Naive thymus-derived CD4-positive, alpha-beta T cell (primary cell): ENCODE data around the gene NANOS2. TPM values are rescaled to one million over a fixed set of nuclear protein-coding genes. Genes with fewer than 3 reads are reported as not detected.

ENCODE experiments used
- ATAC-seq: fragments of 150-1000 bp; cut with Tn5 transposase; 2 replicates; pipeline ENCODE4 v1.10.0; 2021; ENCODE audit warnings: mild to moderate bottlenecking, moderate library complexity
- CTCF ChIA-PET: fragments of 350-600 bp; sonication (Branson Sonifier 250); formaldehyde crosslinking; loops from one replicate; lab custom pipeline; 2021; ENCODE audit warnings: antibody characterized with exemption; lab: Charles Lee
- POLR2A ChIA-PET: fragments of 350-600 bp; sonication (Branson Sonifier 250); formaldehyde crosslinking; loops from one replicate; lab custom pipeline; 2021; ENCODE audit warnings: antibody characterized with exemption, inconsistent platforms; lab: Charles Lee
- DNase-seq, 9 donors: peaks; one replicate each; pipeline versions ENCODE4 v3.0.0 to v3.0.0-alpha.2; 2020 to 2022; ENCODE audit warnings: mixed read lengths in 1 of 9
- H3K27ac ChIP-seq: one replicate; pipeline ENCODE4 v1.7.0; 2013; ENCODE audit warnings: mild to moderate bottlenecking, low read depth, low read length, moderate library complexity
- H3K27me3 ChIP-seq, 2 donors: one replicate each; pipeline ENCODE4 v1.7.0; 2013; ENCODE audit warnings: low read length in 2 of 2, mild to moderate bottlenecking in 2 of 2, moderate library complexity in 2 of 2; ENCODE audit not compliant: control insufficient read depth in 2 of 2, insufficient read depth in 2 of 2
- H3K36me3 ChIP-seq, 3 experiments: 1 replicate in 2 of 3; 2 replicates in 1 of 3; pipeline ENCODE4 v1.7.0; 2013; ENCODE audit warnings: low read length in 3 of 3, mild to moderate bottlenecking in 3 of 3, moderate library complexity in 1 of 3; ENCODE audit not compliant: insufficient read depth in 3 of 3, control insufficient read depth in 2 of 3
- H3K4me1 ChIP-seq, 2 donors: one replicate each; pipeline ENCODE4 v1.7.0; 2013; ENCODE audit warnings: low read length in 2 of 2, mild to moderate bottlenecking in 2 of 2, moderate library complexity in 1 of 2; ENCODE audit not compliant: control insufficient read depth in 2 of 2, insufficient read depth in 2 of 2
- H3K4me3 ChIP-seq: 2 replicates; pipeline ENCODE4 v1.7.0; 2013; ENCODE audit warnings: mild to moderate bottlenecking, low read length
- H3K9me3 ChIP-seq, 3 experiments: 1 replicate in 2 of 3; 2 replicates in 1 of 3; pipeline ENCODE4 v1.7.0; 2013; ENCODE audit warnings: low read length in 3 of 3; ENCODE audit not compliant: control insufficient read depth in 2 of 3
- H3K27ac Mint-ChIP-seq, 9 donors: one replicate each; pipeline ENCODE4 v1.8.0; 2020 to 2022; ENCODE audit warnings: mixed read lengths in 9 of 9, mild to moderate bottlenecking in 8 of 9, moderate library complexity in 5 of 9, inconsistent platforms in 2 of 9
- H3K27me3 Mint-ChIP-seq, 5 donors: one replicate each; pipeline ENCODE4 v1.8.0; 2021 to 2022; ENCODE audit warnings: mixed read lengths in 5 of 5, mild to moderate bottlenecking in 1 of 5
- H3K36me3 Mint-ChIP-seq, 5 donors: one replicate each; pipeline ENCODE4 v1.8.0; 2020 to 2022; ENCODE audit warnings: mixed read lengths in 5 of 5, mild to moderate bottlenecking in 3 of 5, inconsistent platforms in 1 of 5
- H3K4me1 Mint-ChIP-seq, 7 donors: one replicate each; pipeline ENCODE4 v1.8.0; 2020 to 2022; ENCODE audit warnings: mixed read lengths in 7 of 7, mild to moderate bottlenecking in 3 of 7, inconsistent platforms in 1 of 7
- H3K4me3 Mint-ChIP-seq, 10 donors: one replicate each; pipeline ENCODE4 v1.8.0; 2020 to 2022; ENCODE audit warnings: mild to moderate bottlenecking in 10 of 10, mixed read lengths in 10 of 10, moderate library complexity in 6 of 10, inconsistent platforms in 2 of 10
- H3K9me3 Mint-ChIP-seq, 11 donors: one replicate each; pipeline ENCODE4 v1.8.0; 2020 to 2022; ENCODE audit warnings: mixed read lengths in 11 of 11, mild to moderate bottlenecking in 4 of 11, inconsistent platforms in 1 of 11, moderate library complexity in 1 of 11
- intact Hi-C, 2 donors: fragments of 100-400 bp; cut with micrococcal nuclease; formaldehyde crosslinking; loops; one replicate each; pipeline ENCODE4 v1.15.1; 2023
- polyA plus RNA-seq, 2 donors: library from polyadenylated mRNA; unstranded; fragments of 300-500 nt; fragmentation: Illumina TruSeq; gene quantifications; one replicate each; pipeline ENCODE4 v1.2.3, GENCODE V29; 2021
- total RNA-seq, 6 experiments: library from RNA in 5 of 6; stranded (reverse) in 5 of 6; gene quantifications; 1 replicate in 5 of 6; 2 replicates in 1 of 6; pipeline ENCODE4 v1.2.3 and lab custom pipeline; 2021 to 2026

The NANOS2 gene
- total RNA-seq (not detected), polyA plus RNA-seq (not detected), total RNA-seq (lab: John Stamatoyannopoulos, UW) (not detected)

DNA sequence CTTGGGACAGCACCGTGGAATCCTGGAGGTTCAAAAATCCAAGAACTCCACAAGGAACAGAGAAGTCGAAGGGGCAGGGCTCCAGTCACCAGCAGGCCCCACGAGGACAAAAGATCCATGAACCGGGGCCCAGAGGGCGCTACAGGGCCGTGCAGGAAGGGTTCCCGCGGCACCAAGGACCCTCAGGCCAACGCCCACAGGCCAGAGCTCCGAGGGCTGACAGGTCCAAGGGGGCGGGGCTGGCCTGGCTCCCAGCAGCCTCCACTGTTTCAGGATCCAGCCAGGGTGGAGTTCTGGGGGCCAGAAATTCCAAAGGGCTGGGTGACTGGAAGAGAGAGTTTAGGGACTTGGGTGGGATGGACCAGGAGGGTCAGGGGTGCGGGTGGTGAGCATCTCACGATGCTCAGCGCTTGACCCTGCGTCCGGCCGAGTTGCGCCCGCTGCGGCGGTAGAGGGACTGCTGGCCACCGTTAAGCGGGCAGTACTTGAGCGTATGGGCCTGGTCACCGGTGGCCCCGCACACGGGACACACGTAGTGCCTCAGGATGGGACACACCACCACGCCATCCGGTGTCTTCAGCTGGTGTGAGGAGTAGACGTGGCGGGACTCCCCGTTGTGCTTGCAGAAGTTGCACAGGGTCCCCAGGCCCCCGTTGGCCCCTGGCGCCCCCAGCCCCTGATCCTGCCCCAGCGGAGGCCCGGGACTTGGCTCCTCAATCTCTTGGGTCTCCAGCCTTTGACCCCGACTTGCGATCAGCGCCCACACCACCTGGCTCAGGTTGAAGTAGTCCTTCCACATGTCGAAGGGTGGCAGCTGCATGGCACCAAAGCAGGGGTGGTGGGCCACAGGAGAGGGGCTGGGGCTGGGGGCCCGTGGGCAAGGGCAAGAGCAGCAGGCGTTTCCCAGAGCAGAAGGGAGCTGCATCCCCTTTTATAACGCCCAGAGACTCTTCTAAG lies at the start of gene NANOS2:
TSS of gene NANOS2 (minus strand) at position 905 of the 957 bp plus-strand sequence. CDS start at position 820, 85 bp downstream.
- ATAC-seq (no peak), DNase-seq (no peak)
- intact Hi-C loops: no loop called here
- no peaks in the 10 kb centered on the region for H3K36me3 ChIP-seq
- no peak within 1 kb of the TSS for H3K4me3 ChIP-seq
- Mint-ChIP-seq H3K9me3 (no peaks in the 10 kb centered on the region), H3K27me3 (peaks cover 20 to 36% (median 26%) of the 10 kb centered on the region in 5 donors), H3K36me3 (no peaks in the 10 kb centered on the region), H3K27ac (peak within 1 kb of the TSS in 1 of 9 donors; percentile 29), H3K4me3 (no peak within 1 kb of the TSS), H3K4me1 (peaks cover 0 to 20% (median 0%) of the 10 kb centered on the region in 7 donors)
- ChIA-PET CTCF (interaction anchor here (0.6 kb wide), 1 partner anchor 340 kb away, joined by 3 read pairs; no protein-coding TSS in a partner anchor), POLR2A (no interaction called here)
- H3K27me3 ChIP-seq: no peaks in the 10 kb centered on the region
- no peak within 1 kb of the TSS for H3K27ac ChIP-seq
- H3K4me1 ChIP-seq: no peaks in the 10 kb centered on the region
- H3K9me3 ChIP-seq: no peaks in the 10 kb centered on the region

DNA sequence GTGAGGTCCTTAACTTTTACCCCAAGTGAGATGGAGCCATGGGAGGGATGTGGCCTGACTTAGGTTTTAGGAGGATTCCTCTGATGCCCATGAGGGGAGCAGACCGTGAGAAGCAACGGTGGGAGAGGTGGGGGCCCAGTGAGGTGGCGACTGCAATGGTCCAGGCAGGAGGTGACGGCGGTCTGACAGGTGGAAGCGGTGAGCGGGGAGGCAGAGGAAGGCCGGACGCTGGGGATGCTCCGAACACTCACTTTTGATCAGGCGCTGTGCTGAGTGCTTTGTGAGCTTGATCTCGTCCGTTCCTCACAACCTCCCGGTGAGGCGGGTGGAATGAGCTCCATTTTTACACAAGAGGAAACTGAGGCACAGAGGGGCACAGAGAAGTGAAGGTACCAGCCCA lies 47.4 kb upstream of the NANOS2 start:
- H3K4me3 Mint-ChIP-seq: no peak overlapping the region
- Histone ChIP-seq H3K4me1 (no peaks in the 10 kb centered on the region), H3K4me3 (no peak overlapping the region), H3K27ac (no peak overlapping the region), H3K9me3 (no peaks in the 10 kb centered on the region), H3K36me3 (no peaks in the 10 kb centered on the region), H3K27me3 (no peaks in the 10 kb centered on the region)
- intact Hi-C loops: no loop called here
- no peak for ATAC-seq
- CTCF ChIA-PET: interaction anchor here (0.6 kb wide), 2 partner anchors 18 to 461 kb away, joined by 3 read pairs; no protein-coding TSS in a partner anchor
- H3K9me3 Mint-ChIP-seq: peaks cover 0 to 8% (median 0%) of the 10 kb centered on the region in 11 donors
- peaks cover 41 to 70% (median 61%) of the 10 kb centered on the region in 5 donors for H3K27me3 Mint-ChIP-seq
- H3K4me1 Mint-ChIP-seq: peaks cover 0 to 6% (median 0%) of the 10 kb centered on the region in 7 donors
- no peak for DNase-seq
- POLR2A ChIA-PET: no interaction called here
- H3K27ac Mint-ChIP-seq: no peak overlapping the region
- peaks cover 0 to 9% (median 0%) of the 10 kb centered on the region in 5 donors for H3K36me3 Mint-ChIP-seq

DNA sequence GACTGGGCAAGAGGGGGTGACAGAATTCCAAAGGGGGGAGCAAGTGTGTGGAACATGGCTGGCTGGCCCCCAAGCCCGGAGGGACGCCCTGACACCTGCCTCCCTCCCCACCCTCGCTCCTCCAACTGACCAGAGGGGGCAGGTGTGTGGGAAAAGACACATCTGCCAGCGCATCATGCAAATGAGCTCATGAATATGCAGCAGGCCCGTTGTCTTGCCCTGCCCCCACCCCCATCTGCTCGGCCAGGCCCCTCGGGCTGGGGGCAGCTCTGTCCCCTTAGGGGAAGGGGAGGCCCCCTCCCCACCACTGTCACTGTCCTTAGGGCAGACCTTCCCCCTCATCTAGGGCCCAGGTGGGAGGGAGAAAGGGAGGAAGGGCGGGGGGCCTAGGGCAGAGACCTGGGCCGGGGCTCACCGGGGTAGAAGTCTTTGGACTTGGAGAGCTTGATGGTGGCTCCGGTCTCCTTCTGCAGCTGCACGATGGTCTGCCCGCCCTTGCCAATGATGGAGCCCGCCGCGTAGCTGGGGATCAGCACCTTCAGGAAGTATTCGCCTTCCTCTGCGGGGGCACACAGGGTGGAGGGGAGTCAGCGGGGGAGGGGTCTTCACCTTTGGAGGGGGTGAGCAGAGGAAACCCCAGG lies 46.1 kb upstream of the NANOS2 start:
- no peak for ATAC-seq
- ChIA-PET POLR2A (no interaction called here), CTCF (no interaction called here)
- Histone ChIP-seq H3K9me3 (no peaks in the 10 kb centered on the region), H3K4me1 (no peaks in the 10 kb centered on the region), H3K27ac (no peak overlapping the region), H3K36me3 (no peaks in the 10 kb centered on the region), H3K4me3 (no peak overlapping the region), H3K27me3 (no peaks in the 10 kb centered on the region)
- no peak for DNase-seq
- H3K4me3 Mint-ChIP-seq: no peak overlapping the region
- intact Hi-C loops: no loop called here
- peaks cover 0 to 8% (median 0%) of the 10 kb centered on the region in 11 donors for H3K9me3 Mint-ChIP-seq
- no peak overlapping the region for H3K27ac Mint-ChIP-seq
- peaks cover 37 to 64% (median 62%) of the 10 kb centered on the region in 5 donors for H3K27me3 Mint-ChIP-seq
- H3K36me3 Mint-ChIP-seq: peaks cover 0 to 9% (median 0%) of the 10 kb centered on the region in 5 donors
- peaks cover 0 to 6% (median 0%) of the 10 kb centered on the region in 7 donors for H3K4me1 Mint-ChIP-seq

DNA sequence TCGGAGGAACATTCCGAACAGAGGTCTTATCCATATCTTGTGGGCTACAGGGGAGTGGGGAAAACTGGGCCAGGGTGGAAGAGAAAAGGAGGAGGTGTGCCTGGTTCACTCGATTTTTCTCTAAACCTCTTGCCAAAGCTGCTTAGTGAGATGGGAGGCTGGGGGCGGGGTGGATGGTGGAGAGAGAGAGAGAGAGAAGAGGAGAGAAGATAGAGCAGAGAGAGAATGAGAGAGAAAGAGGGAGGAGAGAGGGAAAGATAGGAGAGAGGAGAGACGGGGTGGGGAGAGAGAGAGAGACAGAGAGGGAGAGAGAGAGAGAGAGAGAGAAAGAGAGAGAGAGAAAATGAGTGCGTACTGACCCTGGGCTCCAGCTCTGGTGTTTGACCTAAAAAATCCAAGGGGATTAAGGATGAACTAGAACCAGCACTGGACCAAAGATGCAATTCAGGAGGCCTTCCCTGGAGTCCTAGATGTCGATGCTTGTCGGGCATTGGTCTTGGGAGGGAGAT lies 45.0 kb upstream of the NANOS2 start:
- CTCF ChIA-PET: no interaction called here
- no peak overlapping the region for H3K4me3 Mint-ChIP-seq
- peaks cover 0 to 4% of the 10 kb centered on the region in 2 donors for H3K27me3 ChIP-seq

DNA sequence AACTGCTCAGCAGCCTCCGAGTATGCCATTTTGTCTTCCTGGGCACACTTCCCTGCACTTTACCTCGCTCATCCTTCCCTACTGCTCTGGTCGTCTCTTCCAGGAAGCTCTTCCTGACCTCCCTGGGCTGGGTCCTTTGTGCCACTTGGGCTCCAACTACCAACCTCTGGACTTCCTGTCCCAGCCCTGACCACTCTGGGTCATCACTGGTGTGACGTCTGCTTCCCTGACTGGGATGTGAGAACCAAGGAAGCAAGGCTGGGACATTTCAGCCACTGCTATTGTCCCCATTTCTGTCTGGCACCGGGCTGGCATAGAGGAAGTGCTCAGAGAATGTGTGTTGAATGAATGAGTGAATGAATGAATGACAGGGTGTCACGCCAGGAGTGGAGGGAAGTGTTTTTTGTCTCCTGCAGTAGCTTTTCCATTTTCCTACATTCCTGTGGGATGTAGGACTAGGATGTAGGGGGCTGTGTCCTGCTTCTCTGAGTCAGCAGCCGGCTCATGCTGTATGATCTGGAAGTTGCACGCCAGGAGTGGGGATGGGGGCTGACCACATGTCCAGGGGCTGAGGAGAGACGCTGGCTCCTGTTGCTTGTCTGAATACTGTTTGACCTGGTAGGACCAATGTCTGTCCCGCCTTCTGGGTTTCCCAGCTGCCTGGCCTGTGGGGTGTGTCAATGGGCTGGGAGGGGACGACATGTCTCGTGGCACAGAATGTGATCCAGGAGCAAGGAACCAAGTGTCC lies 44.4 kb upstream of the NANOS2 start:
- no peak overlapping the region for H3K4me3 Mint-ChIP-seq
- Histone ChIP-seq H3K4me1 (no peaks in the 10 kb centered on the region), H3K36me3 (no peaks in the 10 kb centered on the region), H3K27me3 (peaks cover 0 to 4% of the 10 kb centered on the region in 2 donors), H3K9me3 (no peaks in the 10 kb centered on the region), H3K27ac (no peak overlapping the region), H3K4me3 (no peak overlapping the region)
- DNase-seq (no peak), ATAC-seq (no peak)
- peaks cover 0 to 9% (median 7%) of the 10 kb centered on the region in 5 donors for H3K36me3 Mint-ChIP-seq
- ChIA-PET POLR2A (no interaction called here), CTCF (no interaction called here)
- peaks cover 38 to 66% (median 61%) of the 10 kb centered on the region in 5 donors for H3K27me3 Mint-ChIP-seq
- peaks cover 0 to 16% (median 0%) of the 10 kb centered on the region in 11 donors for H3K9me3 Mint-ChIP-seq
- peaks cover 0 to 11% (median 0%) of the 10 kb centered on the region in 7 donors for H3K4me1 Mint-ChIP-seq
- intact Hi-C loops: no loop called here
- no peak overlapping the region for H3K27ac Mint-ChIP-seq

More for the DNA sequence above, 45.0 kb upstream of the NANOS2 start:
- H3K9me3 Mint-ChIP-seq: peaks cover 0 to 15% (median 0%) of the 10 kb centered on the region in 11 donors
- intact Hi-C loops: no loop called here
- H3K36me3 Mint-ChIP-seq: peaks cover 0 to 9% (median 7%) of the 10 kb centered on the region in 5 donors
- H3K4me1 Mint-ChIP-seq: peaks cover 0 to 11% (median 0%) of the 10 kb centered on the region in 7 donors
- peaks cover 38 to 66% (median 62%) of the 10 kb centered on the region in 5 donors for H3K27me3 Mint-ChIP-seq
- no peak for DNase-seq
- Histone ChIP-seq H3K36me3 (no peaks in the 10 kb centered on the region), H3K4me1 (no peaks in the 10 kb centered on the region), H3K4me3 (no peak overlapping the region), H3K27ac (no peak overlapping the region), H3K9me3 (no peaks in the 10 kb centered on the region)
- no peak overlapping the region for H3K27ac Mint-ChIP-seq
- no peak for ATAC-seq
- POLR2A ChIA-PET: no interaction called here

DNA sequence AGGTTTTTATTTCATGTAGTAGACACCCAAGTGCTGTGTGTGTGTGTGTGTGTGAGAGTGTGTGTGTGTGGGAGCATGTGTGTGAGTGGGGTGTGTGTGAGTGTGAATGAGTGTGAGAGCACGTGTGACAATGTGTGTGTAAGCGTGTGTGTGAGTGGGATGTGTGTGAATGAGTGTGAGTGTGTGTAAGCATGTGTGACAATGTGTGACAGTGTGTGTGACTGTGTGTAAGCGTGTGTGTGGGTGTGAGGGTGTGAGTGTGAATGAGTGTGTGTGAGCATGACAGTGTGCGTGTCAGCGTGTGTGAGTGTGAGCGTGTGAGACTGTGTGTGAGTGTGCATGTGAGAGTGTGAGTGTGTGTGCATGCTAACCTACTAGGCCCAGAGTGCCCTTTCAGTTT lies 43.7 kb upstream of the NANOS2 start:
- Mint-ChIP-seq H3K9me3 (peaks cover 0 to 15% (median 0%) of the 10 kb centered on the region in 11 donors), H3K4me3 (no peak overlapping the region), H3K27ac (no peak overlapping the region), H3K36me3 (peaks cover 0 to 9% (median 7%) of the 10 kb centered on the region in 5 donors), H3K4me1 (peaks cover 1 to 12% (median 2%) of the 10 kb centered on the region in 7 donors), H3K27me3 (peaks cover 39 to 64% (median 61%) of the 10 kb centered on the region in 5 donors)
- no peak for DNase-seq
- Histone ChIP-seq H3K27ac (no peak overlapping the region), H3K27me3 (peaks cover 0 to 4% of the 10 kb centered on the region in 2 donors), H3K4me3 (no peak overlapping the region), H3K9me3 (no peaks in the 10 kb centered on the region), H3K36me3 (no peaks in the 10 kb centered on the region), H3K4me1 (no peaks in the 10 kb centered on the region)
- intact Hi-C loops: no loop called here
- ChIA-PET POLR2A (no interaction called here), CTCF (no interaction called here)
- ATAC-seq: no peak
